ENCODE measurements around the gene SLC38A3.

Gene SLC38A3

DNA sequence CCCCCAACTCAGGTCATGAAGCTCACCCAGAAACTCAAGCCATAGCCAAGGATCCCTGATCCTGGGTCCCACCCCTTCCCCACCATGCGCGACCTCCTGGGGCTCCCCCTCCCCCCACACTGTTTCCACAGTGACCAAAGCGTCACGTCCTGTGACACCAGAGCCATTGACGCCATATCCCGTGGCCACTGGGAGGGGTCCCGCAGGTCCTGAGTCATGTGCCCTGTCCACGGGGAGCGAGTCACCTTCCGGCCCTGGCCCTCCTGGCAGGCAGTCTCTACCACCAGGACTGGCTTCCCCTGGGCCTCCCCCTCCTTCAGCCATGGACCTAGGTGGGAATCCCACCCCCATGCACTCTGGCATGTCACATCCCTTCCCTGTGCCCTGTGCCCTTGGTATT is 34.4 kb upstream of the SLC38A3 start:
- TF ChIP-seq, protein P1, sequence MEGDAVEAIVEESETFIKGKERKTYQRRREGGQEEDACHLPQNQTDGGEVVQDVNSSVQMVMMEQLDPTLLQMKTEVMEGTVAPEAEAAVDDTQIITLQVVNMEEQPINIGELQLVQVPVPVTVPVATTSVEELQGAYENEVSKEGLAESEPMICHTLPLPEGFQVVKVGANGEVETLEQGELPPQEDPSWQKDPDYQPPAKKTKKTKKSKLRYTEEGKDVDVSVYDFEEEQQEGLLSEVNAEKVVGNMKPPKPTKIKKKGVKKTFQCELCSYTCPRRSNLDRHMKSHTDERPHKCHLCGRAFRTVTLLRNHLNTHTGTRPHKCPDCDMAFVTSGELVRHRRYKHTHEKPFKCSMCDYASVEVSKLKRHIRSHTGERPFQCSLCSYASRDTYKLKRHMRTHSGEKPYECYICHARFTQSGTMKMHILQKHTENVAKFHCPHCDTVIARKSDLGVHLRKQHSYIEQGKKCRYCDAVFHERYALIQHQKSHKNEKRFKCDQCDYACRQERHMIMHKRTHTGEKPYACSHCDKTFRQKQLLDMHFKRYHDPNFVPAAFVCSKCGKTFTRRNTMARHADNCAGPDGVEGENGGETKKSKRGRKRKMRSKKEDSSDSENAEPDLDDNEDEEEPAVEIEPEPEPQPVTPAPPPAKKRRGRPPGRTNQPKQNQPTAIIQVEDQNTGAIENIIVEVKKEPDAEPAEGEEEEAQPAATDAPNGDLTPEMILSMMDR (conservative IDR thresholded peaks at IDR 0.05; ENCODE audit: low read depth, low read length), result no peak
- Histone ChIP-seq H2AFZ (ENCODE audit: low read depth) (no peak overlapping the region), H3K4me1 (ENCODE audit: low read depth, poor library complexity, severe bottlenecking) (no peaks in the 10 kb centered on the region), H3K36me3 (ENCODE audit: insufficient read depth) (no peaks in the 10 kb centered on the region), H3K27me3 (ENCODE audit: insufficient read depth, low read depth) (peaks cover 6% of the 10 kb centered on the region; the same call in 1 of the 2 replicates), H3K4me3 (IDR thresholded peaks at IDR 0.05; ENCODE audit: insufficient read depth, low read depth, low read length) (no peak overlapping the region), H3K4me2 (no peak overlapping the region), H3K9ac (no peak overlapping the region), H4K20me1 (ENCODE audit: insufficient read depth) (no peaks in the 10 kb centered on the region), H3K27ac (no peak overlapping the region), H3K79me2 (ENCODE audit: insufficient read depth, low read depth) (no peaks in the 10 kb centered on the region)

DNA sequence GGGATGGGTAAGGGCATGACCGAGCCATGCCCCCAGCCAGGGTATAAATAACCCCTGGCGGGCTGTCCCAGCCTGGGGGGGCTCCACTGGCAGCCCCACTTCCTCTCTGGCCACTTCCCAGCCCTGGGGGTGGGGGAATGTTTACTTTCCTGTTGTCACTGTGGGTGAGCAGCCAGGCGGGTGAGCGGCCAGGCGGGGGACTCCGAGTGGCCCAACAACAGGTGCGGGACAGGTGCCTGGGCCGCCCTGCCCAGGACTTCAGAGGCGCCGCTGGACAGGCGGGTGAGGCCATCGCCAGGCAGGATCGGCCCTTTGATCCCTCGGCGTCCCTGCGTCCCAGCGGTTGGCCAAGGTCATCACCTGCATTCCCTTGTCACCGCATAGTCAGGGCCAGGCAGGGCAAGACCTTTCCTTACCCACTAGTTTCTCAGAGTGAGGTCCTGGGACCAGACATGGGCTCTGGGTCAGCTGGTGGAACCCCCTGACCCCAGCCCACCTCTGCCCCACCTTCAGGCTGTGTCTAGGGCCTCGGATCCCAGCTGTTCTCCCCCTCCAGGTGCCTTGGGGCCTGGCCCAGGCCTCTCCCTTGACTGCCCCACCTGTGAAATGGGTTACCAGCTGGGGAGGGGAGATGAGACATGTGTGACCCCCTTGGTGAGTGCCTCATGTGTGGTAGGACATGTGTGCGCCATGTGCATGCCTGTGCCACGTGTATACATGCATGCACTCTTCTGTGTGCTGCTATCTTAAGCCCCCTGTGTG is 33.4 kb upstream of the SLC38A3 start:
- Histone ChIP-seq H3K36me3 (ENCODE audit: insufficient read depth) (no peaks in the 10 kb centered on the region), H3K4me1 (ENCODE audit: low read depth, poor library complexity, severe bottlenecking) (no peaks in the 10 kb centered on the region), H3K4me3 (IDR thresholded peaks at IDR 0.05; ENCODE audit: insufficient read depth, low read depth, low read length) (no peak overlapping the region), H4K20me1 (ENCODE audit: insufficient read depth) (no peaks in the 10 kb centered on the region), H2AFZ (ENCODE audit: low read depth) (no peak overlapping the region), H3K27me3 (ENCODE audit: insufficient read depth, low read depth) (peaks cover 6% of the 10 kb centered on the region; the same call in 1 of the 2 replicates), H3K4me2 (no peak overlapping the region), H3K27ac (no peak overlapping the region), H3K9ac (no peak overlapping the region), H3K79me2 (ENCODE audit: insufficient read depth, low read depth) (no peaks in the 10 kb centered on the region)
- TF ChIP-seq, protein P1 (conservative IDR thresholded peaks at IDR 0.05; ENCODE audit: low read depth, low read length), result no peak

DNA sequence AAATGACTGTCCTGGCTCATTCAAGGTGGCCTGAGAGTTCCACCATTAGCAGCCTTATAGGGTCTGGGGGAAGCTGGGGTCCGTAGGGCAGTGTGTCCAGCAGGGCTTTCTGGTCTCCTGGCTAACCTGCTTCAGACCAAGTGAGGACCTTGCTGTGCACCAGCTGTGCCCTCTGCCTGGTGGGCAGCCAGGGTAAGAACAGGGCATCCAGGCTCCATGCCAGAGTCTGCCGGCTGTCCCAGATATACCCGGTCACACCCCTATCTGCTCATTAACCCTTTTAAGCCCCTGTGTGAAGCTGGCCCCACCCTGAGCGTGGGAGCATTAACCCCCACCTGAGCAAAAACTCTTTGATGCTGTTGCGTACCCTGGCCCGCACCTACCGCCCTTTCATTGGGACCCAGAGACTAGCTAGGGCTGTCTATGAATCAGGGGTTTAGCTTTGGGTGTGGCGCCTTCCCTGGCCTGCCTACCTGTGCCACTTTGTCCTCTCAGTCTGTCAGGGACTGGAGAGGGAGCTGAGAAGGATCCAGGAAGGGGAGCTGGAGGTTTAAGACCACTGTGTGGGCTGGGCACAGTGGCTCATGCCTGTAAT is 32.3 kb upstream of the SLC38A3 start:
- no peak overlapping the region for H3K27ac ChIP-seq
- no peaks in the 10 kb centered on the region for H3K36me3 ChIP-seq (ENCODE audit: insufficient read depth)
- H4K20me1 ChIP-seq (ENCODE audit: insufficient read depth), result no peaks in the 10 kb centered on the region
- no peaks in the 10 kb centered on the region for H3K79me2 ChIP-seq (ENCODE audit: insufficient read depth, low read depth)
- H2AFZ ChIP-seq (ENCODE audit: low read depth), result no peak overlapping the region
- TF ChIP-seq, protein P1 (conservative IDR thresholded peaks at IDR 0.05; ENCODE audit: low read depth, low read length), result no peak
- no peak overlapping the region for H3K9ac ChIP-seq
- H3K27me3 ChIP-seq (ENCODE audit: insufficient read depth, low read depth), result peaks cover 6% of the 10 kb centered on the region; the same call in 1 of the 2 replicates
- no peak overlapping the region for H3K4me2 ChIP-seq
- no peak overlapping the region for H3K4me3 ChIP-seq (IDR thresholded peaks at IDR 0.05; ENCODE audit: insufficient read depth, low read depth, low read length)
- no peaks in the 10 kb centered on the region for H3K4me1 ChIP-seq (ENCODE audit: low read depth, poor library complexity, severe bottlenecking)

DNA sequence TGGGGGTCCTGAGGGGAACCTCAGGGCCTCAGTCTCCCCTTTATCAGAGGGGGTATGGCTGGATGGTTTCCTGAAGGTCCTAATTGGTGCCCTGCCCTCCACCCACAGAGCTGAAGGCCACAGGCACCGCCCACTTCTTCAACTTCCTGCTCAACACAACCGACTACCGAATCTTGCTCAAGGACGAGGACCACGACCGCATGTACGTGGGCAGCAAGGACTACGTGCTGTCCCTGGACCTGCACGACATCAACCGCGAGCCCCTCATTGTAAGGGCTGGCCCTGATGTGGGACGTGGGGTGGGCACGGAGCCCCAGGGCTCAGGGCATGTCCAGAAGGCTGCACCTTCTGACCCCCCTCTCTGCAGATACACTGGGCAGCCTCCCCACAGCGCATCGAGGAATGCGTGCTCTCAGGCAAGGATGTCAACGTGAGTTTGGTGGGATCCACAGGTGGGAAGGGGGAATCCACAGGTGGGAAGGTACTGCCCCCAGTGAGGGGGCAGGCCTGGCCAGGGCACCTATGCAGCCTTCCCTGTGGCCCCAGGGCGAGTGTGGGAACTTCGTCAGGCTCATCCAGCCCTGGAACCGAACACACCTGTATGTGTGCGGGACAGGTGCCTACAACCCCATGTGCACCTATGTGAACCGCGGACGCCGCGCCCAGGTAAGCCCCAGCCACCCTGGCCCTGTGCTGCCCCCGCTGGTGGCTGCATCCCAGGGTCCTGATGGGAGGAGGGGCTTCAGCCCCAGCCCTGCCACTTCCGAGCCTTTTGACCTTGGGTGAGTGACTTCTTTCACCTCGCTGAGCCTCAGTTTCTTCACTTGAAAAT is 31.2 kb upstream of the SLC38A3 start:
- H3K9ac ChIP-seq, result no peak overlapping the region
- TF ChIP-seq, protein P1 (conservative IDR thresholded peaks at IDR 0.05; ENCODE audit: low read depth, low read length), result no peak
- H3K4me1 ChIP-seq (ENCODE audit: low read depth, poor library complexity, severe bottlenecking), result no peaks in the 10 kb centered on the region
- H3K27me3 ChIP-seq (ENCODE audit: insufficient read depth, low read depth), result peaks cover 6% of the 10 kb centered on the region; the same call in 1 of the 2 replicates
- no peaks in the 10 kb centered on the region for H3K79me2 ChIP-seq (ENCODE audit: insufficient read depth, low read depth)
- no peak overlapping the region for H3K4me3 ChIP-seq (IDR thresholded peaks at IDR 0.05; ENCODE audit: insufficient read depth, low read depth, low read length)
- H2AFZ ChIP-seq (ENCODE audit: low read depth), result no peak overlapping the region
- H3K4me2 ChIP-seq, result no peak overlapping the region
- no peaks in the 10 kb centered on the region for H4K20me1 ChIP-seq (ENCODE audit: insufficient read depth)
- no peaks in the 10 kb centered on the region for H3K36me3 ChIP-seq (ENCODE audit: insufficient read depth)
- no peak overlapping the region for H3K27ac ChIP-seq
